MM.1S (cell line): ENCODE data around the gene ATG4B.

Source experiments
- DNase-seq: peaks from one replicate; pipeline ENCODE4 v3.0.0-alpha.2; 2015
- H2AFZ ChIP-seq: fragments of 300-600 bp; sonication (generic); 2 replicates; pipeline ENCODE4 v1.6.0; 2016; ENCODE audit warnings: antibody characterized with exemption, low read length
- H3F3A ChIP-seq: fragments of 300-600 bp; sonication (generic); 2 replicates; pipeline ENCODE4 v1.6.1; 2016; ENCODE audit warnings: mild to moderate bottlenecking, antibody characterized with exemption, low read length, moderate library complexity, mixed read lengths; ENCODE audit not compliant: insufficient read depth
- H3K27ac ChIP-seq: fragments of 300-600 bp; sonication (generic); 2 replicates; pipeline ENCODE4 v1.5.1; 2016; ENCODE audit warnings: mild to moderate bottlenecking, low read length
- H3K27me3 ChIP-seq: fragments of 300-600 bp; sonication (generic); replicated peaks from 2 replicates; pipeline ENCODE4 v1.6.0; 2016; ENCODE audit warnings: low read length; ENCODE audit not compliant: insufficient read depth
- H3K36me3 ChIP-seq: fragments of 300-600 bp; sonication (generic); replicated peaks from 2 replicates; pipeline ENCODE4 v1.6.1; 2016; ENCODE audit warnings: mild to moderate bottlenecking, low read length, mixed read lengths; ENCODE audit not compliant: insufficient read depth
- H3K4me1 ChIP-seq: fragments of 300-600 bp; sonication (generic); 2 replicates; pipeline ENCODE4 v1.6.1; 2016; ENCODE audit warnings: low read length, mixed read lengths
- H3K4me2 ChIP-seq: fragments of 300-600 bp; sonication (generic); 2 replicates; pipeline ENCODE4 v1.6.0; 2016; ENCODE audit warnings: low read depth, low read length
- H3K4me3 ChIP-seq: fragments of 300-600 bp; sonication (generic); 2 replicates; pipeline ENCODE4 v1.5.1; 2016; ENCODE audit warnings: low read length, mixed read lengths
- H3K79me2 ChIP-seq: fragments of 300-600 bp; sonication (generic); 2 replicates; pipeline ENCODE4 v1.6.1; 2016; ENCODE audit warnings: mixed run types, low read length, mixed read lengths
- H3K9ac ChIP-seq: fragments of 300-600 bp; sonication (generic); 2 replicates; pipeline ENCODE4 v1.6.1; 2016; ENCODE audit warnings: low read length, mixed read lengths
- H3K9me2 ChIP-seq: fragments of 300-600 bp; sonication (generic); replicated peaks from 2 replicates; pipeline ENCODE4 v1.6.1; 2016; ENCODE audit warnings: mild to moderate bottlenecking, low read length, mixed read lengths; ENCODE audit not compliant: insufficient read depth
- H3K9me3 ChIP-seq: fragments of 300-600 bp; sonication (generic); replicated peaks from 2 replicates; pipeline ENCODE4 v1.6.1; 2016; ENCODE audit warnings: mild to moderate bottlenecking, low read length, mixed read lengths; ENCODE audit not compliant: insufficient read depth
- H4K20me1 ChIP-seq: fragments of 300-600 bp; sonication (generic); 2 replicates; pipeline ENCODE4 v1.6.1; 2016; ENCODE audit warnings: mild to moderate bottlenecking, low read length, moderate library complexity, mixed read lengths; ENCODE audit not compliant: insufficient read depth
- CTCF ChIP-seq: fragments of 300-600 bp; sonication (generic); IDR thresholded peaks from 2 replicates; pipeline ENCODE4 v1.5.1; 2016; ENCODE audit warnings: antibody characterized with exemption, low read length, mixed read lengths
- EZH2 ChIP-seq: fragments of 300-600 bp; sonication (generic); optimal IDR thresholded peaks from 2 replicates; pipeline ENCODE3; 2017; ENCODE audit warnings: low read depth, mild to moderate bottlenecking, antibody characterized with exemption, low read length, mixed read lengths
- EZH2phosphoT487 ChIP-seq: fragments of 300-600 bp; sonication (generic); IDR thresholded peaks from 2 replicates; pipeline ENCODE4 v1.6.1; 2018; ENCODE audit warnings: antibody characterized with exemption, low read length

Gene ATG4B

DNA sequence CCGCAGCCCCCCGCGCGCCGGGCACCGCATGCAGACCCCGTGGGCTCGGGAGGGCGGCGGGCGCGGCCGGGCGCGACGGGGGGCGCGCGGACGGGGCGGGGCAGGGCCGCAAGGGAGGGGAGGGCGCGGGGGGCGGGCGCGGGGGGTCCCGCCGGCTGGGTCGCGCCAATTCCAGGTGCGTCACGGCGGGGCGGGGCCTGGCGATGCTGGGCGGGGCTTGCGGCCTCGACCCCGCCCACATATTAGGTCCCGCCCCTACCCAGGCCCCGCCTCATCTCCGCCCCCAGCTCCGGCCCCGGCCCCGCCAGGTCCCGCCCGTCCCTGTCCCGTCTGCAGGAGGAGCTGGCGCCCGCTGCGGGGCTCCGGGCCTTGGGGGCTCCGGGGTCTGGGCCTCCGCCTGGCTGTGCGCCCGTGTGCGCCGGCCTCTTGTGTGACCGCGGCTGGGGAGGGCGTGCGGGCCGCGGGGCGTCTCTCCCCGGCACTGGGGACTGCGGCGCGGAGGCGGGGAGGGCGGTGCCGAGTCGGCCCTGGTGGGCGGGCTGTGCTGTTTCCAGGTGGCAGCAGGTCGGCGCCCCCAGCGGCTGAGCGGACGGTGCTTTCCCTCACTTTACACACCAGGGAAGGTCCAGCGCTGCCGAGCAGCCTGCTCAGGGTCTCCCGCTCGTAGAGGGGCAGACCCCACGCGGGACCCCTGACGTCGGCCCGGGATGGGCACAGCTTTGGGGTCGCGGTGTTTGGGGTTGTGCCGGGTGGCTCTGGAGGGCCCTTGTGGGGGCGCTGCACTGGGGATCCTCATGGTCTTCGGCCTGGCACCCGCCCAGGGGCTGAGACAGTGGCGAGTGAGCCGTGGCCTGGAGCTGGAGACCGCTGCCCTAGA is 64.9 kb downstream of the ATG4B start:
- peak overlapping the region; percentile 95; the same call in 1 of the 2 replicates for H3K27ac ChIP-seq
- no peaks in the 10 kb centered on the region for H3K9me2 ChIP-seq
- H3K36me3 ChIP-seq, result no peaks in the 10 kb centered on the region
- H3K27me3 ChIP-seq, result no peaks in the 10 kb centered on the region
- TF ChIP-seq EZH2 (no peak), CTCF (peak; percentile 46)
- peak; percentile 84 for DNase-seq
- no peaks in the 10 kb centered on the region for H3K9me3 ChIP-seq
- H3K9ac ChIP-seq, result peak overlapping the region; percentile 58
- H3K4me3 ChIP-seq, result peak overlapping the region; percentile 67
- no peaks in the 10 kb centered on the region for H4K20me1 ChIP-seq
- no peaks in the 10 kb centered on the region for H3F3A ChIP-seq
- peak overlapping the region; percentile 78 for H3K4me2 ChIP-seq
- H3K4me1 ChIP-seq, result no peaks in the 10 kb centered on the region
- no peak overlapping the region for H2AFZ ChIP-seq
- H3K79me2 ChIP-seq, result peaks cover 28% of the 10 kb centered on the region

DNA sequence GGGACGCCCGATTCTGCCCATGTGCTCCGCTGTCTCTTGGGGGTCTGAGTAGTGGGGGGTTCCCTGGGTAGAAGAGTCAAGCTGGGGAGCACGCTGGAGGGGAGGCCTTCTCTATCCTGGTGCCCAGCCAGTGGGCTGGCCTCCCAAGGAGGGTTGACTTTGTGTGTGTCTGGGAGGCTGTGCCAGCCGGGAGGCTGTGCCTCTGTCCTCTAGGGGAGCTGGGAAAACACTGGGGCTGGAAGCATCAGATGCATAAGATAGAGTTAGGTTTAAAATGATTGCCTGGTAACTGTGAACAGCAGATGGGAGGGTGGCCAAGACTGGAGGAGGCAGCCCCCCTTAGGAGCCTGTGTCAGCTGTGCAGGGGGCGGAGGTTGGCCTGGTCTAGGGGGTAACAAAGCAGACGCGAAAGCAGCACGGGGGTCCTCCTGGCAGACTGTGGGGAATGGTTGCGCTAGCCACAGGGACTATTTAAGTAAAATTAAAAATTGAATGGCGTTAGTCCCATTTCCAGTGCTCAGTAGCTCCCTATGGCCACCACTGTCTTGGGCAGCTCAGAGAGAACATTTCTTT is 65.6 kb downstream of the ATG4B start:
- peak overlapping the region; percentile 78 for H3K4me2 ChIP-seq
- H2AFZ ChIP-seq, result no peak overlapping the region
- H3K4me3 ChIP-seq, result peak overlapping the region; percentile 67
- peak overlapping the region; percentile 1; the same call in 1 of the 2 replicates for H3K27ac ChIP-seq
- no peaks in the 10 kb centered on the region for H3K9me3 ChIP-seq
- no peaks in the 10 kb centered on the region for H3K27me3 ChIP-seq
- H3K9ac ChIP-seq, result peak overlapping the region; percentile 58
- no peaks in the 10 kb centered on the region for H4K20me1 ChIP-seq
- H3K9me2 ChIP-seq, result no peaks in the 10 kb centered on the region
- H3K36me3 ChIP-seq, result no peaks in the 10 kb centered on the region
- DNase-seq, result no peak
- no peaks in the 10 kb centered on the region for H3F3A ChIP-seq
- H3K4me1 ChIP-seq, result no peaks in the 10 kb centered on the region
- TF ChIP-seq EZH2 (no peak), CTCF (no peak), EZH2phosphoT487 (no peak)
- peaks cover 28% of the 10 kb centered on the region for H3K79me2 ChIP-seq

GRCh38 chr2:241706537-241706936 is 69.0 kb downstream of the ATG4B start:
- Histone ChIP-seq H3K79me2 (peaks cover 28% of the 10 kb centered on the region), H3K27me3 (no peaks in the 10 kb centered on the region), H3K9me3 (no peaks in the 10 kb centered on the region), H3K9ac (no peak overlapping the region), H3F3A (no peaks in the 10 kb centered on the region), H3K36me3 (no peaks in the 10 kb centered on the region), H3K4me3 (no peak overlapping the region), H2AFZ (no peak overlapping the region), H3K4me2 (no peak overlapping the region), H3K27ac (no peak overlapping the region), H4K20me1 (no peaks in the 10 kb centered on the region), H3K4me1 (no peaks in the 10 kb centered on the region), H3K9me2 (no peaks in the 10 kb centered on the region)
- TF ChIP-seq EZH2, result no peak
- no peak for TF ChIP-seq EZH2phosphoT487
- TF ChIP-seq CTCF, result no peak
- DNase-seq, result no peak
